ENCODE measurements around the gene C10orf71. TPM values are rescaled to one million over a fixed set of nuclear protein-coding genes. Genes with fewer than 3 reads are reported as not detected.

The C10orf71 gene
- total and polyA plus RNA-seq, 4 donors, result not detected

- Histone ChIP-seq H3K9ac (ENCODE audit: insufficient read depth in 1 of 2, low read length in 2 of 2) (no peak overlapping the region), H3K4me3 (no peak overlapping the region), H3K9me3 (ENCODE audit: control insufficient read depth in 4 of 4, insufficient read depth in 3 of 4, low read length in 3 of 4) (peaks cover 0 to 2% (median 0%) of the 10 kb centered on the region in 4 donors), H3K27ac (ENCODE audit: low read depth in 1 of 2, low read length in 1 of 2) (no peak overlapping the region), H3K4me1 (ENCODE audit: control insufficient read depth in 5 of 5, insufficient read depth in 5 of 5, low read length in 5 of 5) (peaks cover 0 to 1% (median 0%) of the 10 kb centered on the region in 5 donors), H3K36me3 (ENCODE audit: control insufficient read depth in 4 of 4, insufficient read depth in 4 of 4, low read length in 4 of 4) (no peaks in the 10 kb centered on the region), H3K27me3 (ENCODE audit: control insufficient read depth in 3 of 3, insufficient read depth in 3 of 3, low read length in 2 of 3) (no peaks in the 10 kb centered on the region)
- 80 to 86% methylated on average over 9 of the region's 9 CpGs for WGBS, 2 donors
- ATAC-seq (ENCODE audit: insufficient read depth, low FRiP score) (no peak), DNase-seq (no peak)
- no peak for TF ChIP-seq CTCF (IDR thresholded peaks at IDR 0.05; ENCODE audit: control extremely low read depth, extremely low read depth)
Observed at GRCh38 chr10:49328401-49329145, 29.6 kb downstream of the C10orf71 start.

- no peak for ATAC-seq (ENCODE audit: insufficient read depth, low FRiP score)
Observed at GRCh38 chr10:49329146-49329505, 30.2 kb downstream of the C10orf71 start.

GRCh38 chr10:49330127-49330665 lies 31.2 kb downstream of the C10orf71 start:
- Histone ChIP-seq H3K9ac (ENCODE audit: insufficient read depth in 1 of 2, low read length in 2 of 2) (no peak overlapping the region), H3K36me3 (ENCODE audit: control insufficient read depth in 4 of 4, insufficient read depth in 4 of 4, low read length in 4 of 4) (no peaks in the 10 kb centered on the region), H3K27me3 (ENCODE audit: control insufficient read depth in 3 of 3, insufficient read depth in 3 of 3, low read length in 2 of 3) (no peaks in the 10 kb centered on the region), H3K27ac (ENCODE audit: low read depth in 1 of 2, low read length in 1 of 2) (no peak overlapping the region), H3K4me1 (ENCODE audit: control insufficient read depth in 5 of 5, insufficient read depth in 5 of 5, low read length in 5 of 5) (no peaks in the 10 kb centered on the region), H3K9me3 (ENCODE audit: control insufficient read depth in 4 of 4, insufficient read depth in 3 of 4, low read length in 3 of 4) (peaks cover 0 to 2% (median 0%) of the 10 kb centered on the region in 4 donors), H3K4me3 (no peak overlapping the region)
- TF ChIP-seq CTCF (IDR thresholded peaks at IDR 0.05; ENCODE audit: control extremely low read depth, extremely low read depth), result no peak
- WGBS, 2 donors, result 90 to 92% methylated on average over 5 of the region's 5 CpGs
- ATAC-seq (ENCODE audit: insufficient read depth, low FRiP score) (no peak), DNase-seq (no peak)

More at GRCh38 chr10:49329146-49329505, 30.2 kb downstream of the C10orf71 start:
- H3K27me3 ChIP-seq (ENCODE audit: control insufficient read depth in 3 of 3, insufficient read depth in 3 of 3, low read length in 2 of 3), result no peaks in the 10 kb centered on the region
- H3K27ac ChIP-seq (ENCODE audit: low read depth in 1 of 2, low read length in 1 of 2), result no peak overlapping the region
- no peaks in the 10 kb centered on the region for H3K4me1 ChIP-seq (ENCODE audit: control insufficient read depth in 5 of 5, insufficient read depth in 5 of 5, low read length in 5 of 5)
- H3K9ac ChIP-seq (ENCODE audit: insufficient read depth in 1 of 2, low read length in 2 of 2), result no peak overlapping the region
- H3K4me3 ChIP-seq, result no peak overlapping the region
- no peak for TF ChIP-seq CTCF (IDR thresholded peaks at IDR 0.05; ENCODE audit: control extremely low read depth, extremely low read depth)
- H3K36me3 ChIP-seq (ENCODE audit: control insufficient read depth in 4 of 4, insufficient read depth in 4 of 4, low read length in 4 of 4), result no peaks in the 10 kb centered on the region
- 51 to 75% methylated on average over 4 of the region's 4 CpGs for WGBS, 2 donors
- DNase-seq, result no peak
- peaks cover 0 to 2% (median 0%) of the 10 kb centered on the region in 4 donors for H3K9me3 ChIP-seq (ENCODE audit: control insufficient read depth in 4 of 4, insufficient read depth in 3 of 4, low read length in 3 of 4)
